Esophagus muscularis mucosa (tissue), 4 donors: ENCODE data around the gene KIR2DL4.

Experiments used
- CTCF ChIP-seq, 3 experiments: fragments of 200-600 bp in 2 of 3; fragments of 450-650 bp in 1 of 3; sonication (generic) in 2 of 3; IDR thresholded peaks; one replicate each; pipeline ENCODE4 v1.5.1; 2017 to 2019; ENCODE audit warnings: antibody characterized with exemption in 3 of 3, mild to moderate bottlenecking in 2 of 3, moderate library complexity in 1 of 3
- EP300 ChIP-seq: sonication (generic); formaldehyde crosslinking; IDR thresholded peaks from one replicate; pipeline ENCODE4 v1.6.1; 2017; ENCODE audit warnings: antibody characterized with exemption
- POLR2A ChIP-seq: fragments of 450-650 bp; IDR thresholded peaks from one replicate; pipeline ENCODE4 v1.6.1; 2017; ENCODE audit warnings: antibody characterized with exemption, moderate library complexity, mild to moderate bottlenecking, low read depth

GRCh38 chr19:54805665-54806515 lies 2.5 kb downstream of the KIR2DL4 start:
- no peak for TF ChIP-seq POLR2A
- no peak for TF ChIP-seq CTCF (IDR thresholded peaks at IDR 0.05)
- no peak for TF ChIP-seq EP300
